ENCODE results near the gene LRRC27. TPM values are rescaled to one million over a fixed set of nuclear protein-coding genes. Genes with fewer than 3 reads are reported as not detected.

The LRRC27 gene
- total RNA-seq, 2 experiments from 2014 or later, result 5.4 to 5.8 TPM

DNA sequence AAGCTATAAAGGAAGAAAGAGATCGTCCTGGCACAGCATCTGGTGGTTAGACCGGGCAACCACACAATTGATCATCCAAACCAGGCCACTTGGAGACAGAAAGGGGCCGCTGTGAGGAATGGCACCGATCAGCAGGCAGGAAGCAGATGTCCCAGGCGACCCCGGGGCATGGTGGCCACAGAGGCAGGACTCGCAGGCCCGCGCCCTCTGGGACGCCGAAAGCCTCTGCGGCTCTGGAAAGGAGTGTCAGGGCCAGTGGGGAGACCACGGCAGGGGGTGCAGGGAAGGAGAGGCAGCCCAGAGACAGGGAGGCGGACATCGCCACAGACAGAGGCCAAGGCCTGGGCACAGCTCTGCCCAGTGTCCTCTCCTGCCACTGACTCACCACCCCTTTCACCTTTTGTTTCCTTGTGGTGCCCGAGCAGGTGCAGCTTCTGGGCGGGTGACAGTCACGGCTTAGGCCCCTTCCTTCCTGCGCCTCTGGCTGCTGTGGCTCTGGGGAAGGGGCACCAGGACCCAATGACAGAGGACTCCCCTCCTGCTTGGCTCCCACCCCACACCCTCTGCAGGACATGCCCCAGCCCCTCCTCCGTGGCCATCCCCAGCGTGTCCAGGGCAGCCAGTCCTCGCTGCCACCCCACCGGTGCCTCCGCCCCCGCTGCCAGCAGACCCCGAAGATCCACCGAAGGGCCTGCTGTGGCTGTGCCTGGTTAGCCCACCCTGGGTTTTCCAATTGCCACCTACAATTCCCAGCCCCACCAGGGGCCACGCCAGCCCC, 35.1 kb upstream of the LRRC27 start:
- Mint-ChIP-seq H3K4me1 (peaks cover 2% of the 10 kb centered on the region), H3K36me3 (no peaks in the 10 kb centered on the region), H3K27me3 (peaks cover 2% of the 10 kb centered on the region), H3K9me3 (ENCODE audit: low read depth) (no peaks in the 10 kb centered on the region), H3K27ac (no peak overlapping the region), H3K4me3 (no peak overlapping the region)
- ATAC-seq (no peak), DNase-seq (no peak)
- CTCF ChIA-PET, result no interaction called here

DNA sequence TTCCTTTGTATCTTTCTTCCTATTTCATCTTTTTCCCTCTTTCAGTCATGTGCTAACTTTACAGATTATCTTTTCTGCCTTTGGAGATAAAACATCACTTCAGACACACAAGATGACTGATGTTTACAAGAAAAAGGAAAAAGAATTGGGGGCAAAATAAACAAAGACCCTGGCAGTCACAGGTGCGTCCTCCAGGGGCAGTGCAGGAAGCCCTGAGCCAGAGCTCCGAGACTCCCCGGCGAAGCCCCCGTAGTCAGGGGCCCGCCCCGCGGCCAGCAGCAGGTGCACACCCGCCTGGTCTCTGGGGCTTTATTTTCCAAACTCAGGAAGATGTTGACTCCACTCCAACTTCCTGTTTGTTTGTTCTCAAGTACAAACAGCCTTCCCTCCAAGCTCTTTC, 34.5 kb upstream of the LRRC27 start:
- DNase-seq (no peak), ATAC-seq (no peak)
- Mint-ChIP-seq H3K4me3 (no peak overlapping the region), H3K36me3 (no peaks in the 10 kb centered on the region), H3K4me1 (peaks cover 2% of the 10 kb centered on the region), H3K27ac (no peak overlapping the region), H3K27me3 (peaks cover 2% of the 10 kb centered on the region), H3K9me3 (ENCODE audit: low read depth) (no peaks in the 10 kb centered on the region)
- CTCF ChIA-PET, result no interaction called here

DNA sequence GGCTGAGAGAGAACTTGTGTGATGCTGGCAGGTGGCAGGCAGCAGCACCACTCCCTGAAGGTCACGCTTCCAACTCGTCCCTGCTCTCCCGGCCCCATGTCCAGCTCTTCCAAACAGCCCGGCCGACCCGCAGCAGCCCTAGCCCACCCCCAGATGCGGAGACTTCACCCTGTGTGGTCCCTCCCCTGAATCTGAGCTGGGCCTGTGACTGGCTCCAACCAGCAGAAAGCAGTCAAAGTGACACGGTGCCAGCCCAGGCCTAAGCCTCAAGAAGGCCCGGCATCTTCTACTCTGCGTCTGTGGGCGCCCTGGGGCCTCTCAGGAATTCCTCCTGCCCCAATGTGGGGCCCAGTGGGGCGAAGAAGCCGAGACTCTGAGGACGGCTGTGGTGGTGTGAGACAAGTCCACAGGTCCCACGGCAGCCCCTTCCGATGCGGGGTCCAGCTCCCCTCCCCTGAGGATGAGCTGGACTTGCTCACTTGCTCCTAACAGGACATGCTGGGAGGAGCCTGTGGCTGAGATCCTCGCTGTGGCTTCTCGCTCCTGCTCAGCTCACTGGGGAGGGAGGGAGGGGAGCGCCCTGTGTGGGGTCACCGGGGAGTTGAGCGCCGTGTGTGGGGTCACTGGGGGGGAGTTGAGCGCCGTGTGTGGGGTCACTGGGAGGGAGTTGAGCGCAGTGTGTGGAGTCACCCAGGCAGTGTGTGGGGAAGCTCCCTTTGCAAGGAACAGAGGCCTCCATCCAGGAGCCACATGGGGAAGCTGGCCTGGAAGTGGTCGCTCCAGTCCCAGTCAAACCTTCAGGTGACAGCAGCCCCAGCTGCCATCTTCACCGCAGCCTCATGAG, 33.7 kb upstream of the LRRC27 start:
- H3K9me3 Mint-ChIP-seq (ENCODE audit: low read depth), result no peaks in the 10 kb centered on the region
- H3K27ac Mint-ChIP-seq, result no peak overlapping the region
- H3K4me3 Mint-ChIP-seq, result no peak overlapping the region
- peaks cover 2% of the 10 kb centered on the region for H3K27me3 Mint-ChIP-seq
- DNase-seq (no peak), ATAC-seq (no peak)
- H3K36me3 Mint-ChIP-seq, result no peaks in the 10 kb centered on the region
- CTCF ChIA-PET, result interaction anchor here (0.6 kb wide), 1 partner anchor 1090 kb away, joined by 3 read pairs; no protein-coding TSS in a partner anchor
- peaks cover 2% of the 10 kb centered on the region for H3K4me1 Mint-ChIP-seq

DNA sequence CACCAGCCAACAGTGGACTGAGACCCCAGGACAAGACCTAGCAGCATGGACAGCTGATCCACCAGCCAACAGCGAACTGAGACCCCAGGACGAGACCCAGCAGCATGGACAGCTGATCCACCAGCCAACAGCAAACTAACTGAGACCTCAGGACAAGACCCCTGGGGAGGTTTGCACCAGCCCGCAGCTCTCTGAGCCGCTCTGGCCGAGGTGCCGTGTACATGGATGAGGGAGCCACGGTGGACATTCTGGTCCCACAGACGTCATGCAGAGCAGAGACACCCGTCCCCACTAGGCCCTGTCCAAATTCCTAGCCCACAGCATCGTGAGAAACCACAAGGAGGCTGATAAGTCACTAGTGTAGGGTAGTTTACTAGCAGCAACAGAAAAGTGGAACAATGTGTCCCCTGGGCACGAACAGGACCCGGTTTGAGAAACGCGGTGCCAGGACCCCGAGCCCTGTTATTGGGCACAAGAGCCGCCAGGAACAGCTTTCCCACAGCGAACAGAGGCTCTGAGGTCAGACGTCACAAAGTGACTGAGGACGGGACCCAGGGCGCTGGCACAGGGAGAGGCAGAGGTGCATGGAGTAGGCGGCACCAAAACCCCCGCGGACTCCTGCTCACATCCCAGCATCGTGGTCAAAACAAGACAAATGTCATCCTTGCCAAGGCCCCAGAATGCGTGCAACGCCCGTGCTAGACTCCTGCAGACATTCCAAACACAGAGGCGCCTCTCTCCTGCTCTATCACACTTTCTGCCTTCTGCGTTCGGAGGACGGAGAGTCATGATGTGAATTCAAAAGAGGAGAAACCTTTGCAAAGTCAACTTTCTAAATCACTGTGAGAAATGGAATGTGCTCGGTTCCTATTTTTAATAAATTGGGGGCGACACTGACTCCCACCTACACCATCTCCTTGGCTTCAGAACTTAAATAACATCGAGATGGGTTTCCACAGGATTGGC, 32.3 kb upstream of the LRRC27 start:
- CTCF ChIA-PET, result no interaction called here
- ATAC-seq (no peak), DNase-seq (no peak)
- peaks cover 5% of the 10 kb centered on the region for H3K27me3 Mint-ChIP-seq
- H3K36me3 Mint-ChIP-seq, result no peaks in the 10 kb centered on the region
- H3K9me3 Mint-ChIP-seq (ENCODE audit: low read depth), result no peaks in the 10 kb centered on the region
- H3K4me3 Mint-ChIP-seq, result no peak overlapping the region
- peaks cover 2% of the 10 kb centered on the region for H3K4me1 Mint-ChIP-seq
- H3K27ac Mint-ChIP-seq, result no peak overlapping the region

DNA sequence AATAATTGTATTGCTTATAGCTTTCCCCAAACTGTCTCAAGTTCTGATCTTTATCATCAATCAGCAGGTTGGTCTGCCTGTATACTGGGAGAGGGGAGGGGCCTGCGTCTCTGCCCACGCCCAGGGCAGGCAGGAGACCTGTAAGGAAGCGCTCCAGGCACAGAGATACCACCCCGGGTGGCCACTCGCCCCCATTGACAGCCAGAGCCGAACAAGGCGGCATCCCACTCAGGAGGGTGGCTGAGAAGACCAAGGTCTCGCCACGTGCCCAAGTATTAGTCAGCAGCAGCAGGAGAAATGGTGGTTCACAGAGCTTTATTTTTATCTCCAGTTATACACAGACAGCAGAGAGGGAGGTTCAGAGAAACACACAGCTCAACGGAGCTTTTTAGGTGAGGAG, 31.4 kb upstream of the LRRC27 start:
- Mint-ChIP-seq H3K4me3 (no peak overlapping the region), H3K9me3 (ENCODE audit: low read depth) (no peaks in the 10 kb centered on the region), H3K27ac (no peak overlapping the region), H3K27me3 (peaks cover 11% of the 10 kb centered on the region), H3K36me3 (no peaks in the 10 kb centered on the region), H3K4me1 (peaks cover 2% of the 10 kb centered on the region)
- ATAC-seq, result no peak
- no peak for DNase-seq
- CTCF ChIA-PET, result no interaction called here

DNA sequence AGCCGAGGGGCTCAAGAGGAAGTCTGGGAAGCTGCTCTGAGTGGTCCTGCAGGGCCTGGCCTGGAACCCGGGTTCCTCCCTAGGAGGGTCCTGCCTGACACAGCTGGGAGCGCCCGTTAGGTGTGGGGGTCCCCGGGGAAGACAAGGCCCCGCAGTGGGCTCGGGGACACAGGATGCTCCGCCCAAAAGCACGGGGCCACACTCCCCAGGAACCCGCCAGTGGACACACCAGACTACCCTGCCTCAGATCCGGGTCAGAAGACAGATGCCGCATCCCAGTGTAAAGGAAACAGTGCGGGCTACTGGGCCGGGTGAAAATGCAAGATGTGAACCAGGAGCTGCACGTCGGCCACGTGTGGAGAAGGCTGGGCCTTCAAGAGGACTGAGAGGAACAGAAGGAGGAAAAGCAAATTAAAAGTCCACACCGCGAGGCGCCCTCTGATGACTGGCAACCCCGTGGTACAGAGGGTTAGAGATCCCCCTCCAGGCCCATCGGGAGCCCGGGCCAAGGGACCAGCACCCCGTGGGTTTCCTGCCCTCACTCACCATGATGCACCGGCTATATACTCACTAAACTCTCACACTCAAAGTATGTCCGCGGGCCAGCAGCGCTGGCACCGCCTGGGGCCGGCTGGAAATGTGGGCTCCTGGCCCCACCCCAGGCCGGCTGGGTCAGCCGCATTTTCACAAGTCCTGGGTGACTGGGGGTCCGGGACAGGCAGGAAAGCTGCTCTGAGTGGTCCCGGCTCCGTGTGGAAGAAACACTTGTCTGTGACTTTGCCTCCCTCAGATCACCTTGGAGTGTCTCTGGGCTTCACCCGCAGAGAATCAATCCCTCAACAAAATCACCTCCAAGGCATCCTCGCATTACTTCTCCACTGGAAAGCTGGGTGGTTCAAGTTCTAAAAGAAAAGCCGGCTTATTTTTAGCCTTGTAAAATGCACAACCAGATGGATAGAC, 30.3 kb upstream of the LRRC27 start:
- Mint-ChIP-seq H3K9me3 (ENCODE audit: low read depth) (no peaks in the 10 kb centered on the region), H3K36me3 (no peaks in the 10 kb centered on the region), H3K27me3 (peaks cover 22% of the 10 kb centered on the region), H3K4me3 (no peak overlapping the region), H3K27ac (no peak overlapping the region), H3K4me1 (peaks cover 2% of the 10 kb centered on the region)
- CTCF ChIA-PET, result interaction anchor here (0.6 kb wide), 1 partner anchor 729 kb away, joined by 3 read pairs; no protein-coding TSS in a partner anchor
- DNase-seq (no peak), ATAC-seq (no peak)

DNA sequence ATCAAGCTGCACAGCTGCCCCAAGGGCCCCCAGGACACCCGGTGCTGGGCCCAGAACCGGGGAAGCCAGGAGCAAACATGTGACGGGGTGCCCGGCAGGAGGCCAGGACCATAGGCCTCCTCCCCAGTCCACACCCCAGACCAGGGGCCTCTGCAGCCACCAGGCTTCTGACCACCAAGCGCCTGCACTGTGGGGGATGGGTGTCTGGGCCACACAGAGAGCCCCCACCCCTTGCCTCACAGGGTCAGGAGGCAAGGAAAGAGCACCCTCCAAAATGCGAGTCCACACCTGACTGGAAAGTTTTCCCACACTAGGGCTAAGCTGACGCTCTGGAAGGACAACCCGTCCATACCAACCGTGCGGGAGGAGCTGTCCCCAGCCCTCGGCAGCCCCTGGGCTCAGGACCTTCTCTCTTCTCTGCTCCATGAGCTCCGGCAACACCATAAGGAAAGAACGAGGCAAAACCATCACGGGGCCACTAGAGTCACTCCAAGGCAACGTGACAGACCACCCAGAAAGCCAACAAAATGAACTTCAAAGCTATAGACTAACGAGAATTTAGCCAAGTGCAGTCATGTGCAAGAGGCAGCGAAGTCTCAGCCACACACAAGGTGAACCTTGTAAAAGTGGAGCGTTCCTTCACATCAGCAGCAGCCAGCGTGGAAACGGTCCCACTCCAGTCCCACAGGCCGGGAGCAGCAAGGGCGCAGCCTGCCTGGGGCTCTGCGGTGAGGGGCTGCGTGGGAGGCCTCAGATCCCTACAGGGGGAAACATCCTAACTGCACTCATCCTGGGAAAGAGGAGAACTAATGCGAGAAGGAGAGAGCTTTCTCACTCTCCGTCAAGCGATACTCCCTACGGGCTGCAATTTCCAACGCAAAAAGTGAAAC, 29.3 kb upstream of the LRRC27 start:
- Mint-ChIP-seq H3K27me3 (peaks cover 24% of the 10 kb centered on the region), H3K9me3 (ENCODE audit: low read depth) (no peaks in the 10 kb centered on the region), H3K4me3 (no peak overlapping the region), H3K36me3 (no peaks in the 10 kb centered on the region), H3K27ac (no peak overlapping the region), H3K4me1 (peaks cover 3% of the 10 kb centered on the region)
- DNase-seq (no peak), ATAC-seq (no peak)
- CTCF ChIA-PET, result interaction anchor here (0.6 kb wide), 1 partner anchor 728 kb away, joined by 3 read pairs; no protein-coding TSS in a partner anchor

DNA sequence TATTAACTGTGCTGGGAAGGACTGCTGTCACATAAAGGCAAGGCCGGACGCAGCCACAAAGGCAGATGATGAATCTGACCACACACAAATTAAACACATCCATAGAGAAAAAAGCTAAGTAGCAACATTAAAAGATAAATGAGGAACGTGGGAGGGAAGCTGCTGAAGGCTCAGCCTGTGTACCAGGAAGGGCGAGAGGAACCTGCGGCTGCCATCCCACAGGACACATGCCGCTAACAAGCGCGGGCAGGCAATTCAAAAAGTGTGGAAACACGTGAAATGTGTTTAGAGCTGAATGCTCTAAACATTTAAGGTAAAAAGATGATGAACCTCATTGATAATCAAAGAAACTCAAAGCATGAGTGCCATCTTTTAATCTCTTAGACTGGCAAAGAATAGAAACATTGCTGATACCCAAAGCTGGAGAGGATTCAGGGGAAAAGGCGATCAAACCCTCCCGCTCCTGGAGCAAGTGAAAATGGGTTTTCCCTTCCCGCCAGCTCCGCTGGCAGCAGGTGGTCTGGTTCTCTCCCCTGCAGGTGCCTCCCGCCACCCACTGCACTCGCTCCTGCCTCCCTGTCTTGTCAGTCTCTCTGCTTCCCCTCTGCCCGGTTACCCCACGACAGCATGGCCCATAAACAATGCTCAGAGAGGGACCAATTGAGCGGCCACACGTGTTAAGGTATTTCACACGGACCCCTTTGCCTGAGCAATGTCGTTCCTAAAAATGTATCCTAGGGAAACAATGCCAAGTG, 28.5 kb upstream of the LRRC27 start:
- Mint-ChIP-seq H3K4me1 (peaks cover 3% of the 10 kb centered on the region), H3K4me3 (no peak overlapping the region), H3K27me3 (peaks cover 24% of the 10 kb centered on the region), H3K9me3 (ENCODE audit: low read depth) (no peaks in the 10 kb centered on the region), H3K27ac (no peak overlapping the region), H3K36me3 (no peaks in the 10 kb centered on the region)
- DNase-seq (no peak), ATAC-seq (no peak)
- CTCF ChIA-PET, result no interaction called here

DNA sequence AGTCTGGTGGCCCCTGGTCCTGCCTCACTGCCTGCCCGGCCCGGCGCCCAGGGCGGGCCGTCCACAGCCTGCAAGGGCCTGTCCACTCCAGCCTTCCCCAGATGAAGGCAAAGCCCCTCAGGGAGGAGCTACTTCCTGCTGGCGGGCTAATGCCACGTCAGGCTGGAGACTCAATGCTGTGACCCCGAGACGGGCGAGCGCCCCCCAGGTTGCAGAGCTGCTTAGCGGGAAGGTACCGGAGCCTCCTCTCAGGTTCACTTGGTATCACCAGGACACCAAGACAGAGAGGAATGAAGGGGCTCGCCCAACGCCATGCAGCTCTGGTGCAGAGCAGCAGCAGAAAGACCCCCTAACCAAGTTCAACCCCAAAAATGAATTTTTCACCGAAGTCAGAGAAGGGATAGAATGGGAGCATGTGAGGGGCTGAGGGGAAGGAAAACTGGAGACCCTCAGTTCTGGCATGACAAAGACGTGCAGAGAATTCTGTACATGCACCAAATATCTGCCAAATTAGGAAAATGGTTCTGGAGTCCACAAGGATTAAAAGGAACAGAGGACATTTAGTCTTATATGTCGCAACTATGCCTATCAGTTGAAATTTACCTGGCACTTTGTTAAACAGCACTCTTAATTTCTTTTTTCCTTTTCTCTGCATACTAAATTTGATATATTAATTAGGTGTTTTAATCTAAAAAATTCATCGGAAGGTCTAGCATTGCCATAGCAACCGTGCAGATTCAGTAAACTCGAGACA, 27.1 kb upstream of the LRRC27 start:
- DNase-seq, result no peak
- Mint-ChIP-seq H3K4me3 (no peak overlapping the region), H3K27me3 (peaks cover 34% of the 10 kb centered on the region), H3K9me3 (ENCODE audit: low read depth) (no peaks in the 10 kb centered on the region), H3K27ac (no peak overlapping the region), H3K36me3 (no peaks in the 10 kb centered on the region), H3K4me1 (peaks cover 7% of the 10 kb centered on the region)
- no peak for ATAC-seq
- CTCF ChIA-PET, result no interaction called here

DNA sequence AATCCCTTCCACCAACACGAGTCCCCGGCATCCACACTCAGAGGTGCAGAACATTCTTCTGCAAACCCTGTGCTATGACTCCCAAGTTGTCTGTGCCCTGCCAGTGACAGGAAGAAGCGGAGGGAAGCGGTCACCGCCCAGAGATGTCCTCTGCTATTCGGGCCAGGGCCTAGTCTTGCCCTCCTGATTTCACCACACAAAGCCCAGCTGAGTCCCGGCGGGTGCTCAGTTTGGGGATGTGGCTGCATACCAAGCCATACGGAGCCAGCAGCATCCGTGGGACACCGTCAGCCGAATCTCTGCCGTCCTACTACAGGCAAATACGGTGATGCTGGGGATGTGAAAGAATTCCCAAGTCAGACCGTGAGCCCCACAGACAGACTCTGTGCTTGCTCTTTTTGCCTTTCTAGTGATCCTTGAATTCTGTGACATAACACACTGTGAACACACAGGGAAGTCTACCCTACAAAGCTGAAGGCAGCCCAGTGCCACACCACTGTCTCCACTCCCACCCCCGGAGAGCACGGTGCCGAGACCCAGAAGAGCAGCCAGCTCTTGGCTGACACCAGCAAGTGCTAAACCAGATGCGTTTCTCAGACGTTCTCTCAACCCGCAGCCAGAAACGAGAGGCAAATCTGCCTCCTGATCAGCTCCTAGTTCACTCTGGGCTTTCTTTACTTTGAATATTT, 26.2 kb upstream of the LRRC27 start:
- Mint-ChIP-seq H3K27ac (no peak overlapping the region), H3K9me3 (ENCODE audit: low read depth) (no peaks in the 10 kb centered on the region), H3K4me3 (no peak overlapping the region), H3K4me1 (peaks cover 7% of the 10 kb centered on the region), H3K27me3 (peaks cover 37% of the 10 kb centered on the region), H3K36me3 (no peaks in the 10 kb centered on the region)
- CTCF ChIA-PET, result no interaction called here
- DNase-seq, result no peak
- no peak for ATAC-seq
